Breast epithelium (tissue), 3 donors: ENCODE measurements around the gene ANKRD18B.
"Not testable (repeated sequence)": the region's sequence is repeated elsewhere in the genome, so short reads cannot be mapped to it uniquely, and the experiment has no call there.

Source experiments
- POLR2A ChIP-seq: fragments of 450-650 bp; IDR thresholded peaks from one replicate; pipeline ENCODE4 v1.6.1; 2016; ENCODE audit warnings: antibody characterized with exemption, mild to moderate bottlenecking, moderate library complexity
- POLR2AphosphoS5 ChIP-seq, 3 donors: sonication (generic); formaldehyde crosslinking; IDR thresholded peaks; one replicate each; pipeline ENCODE4 v1.6.1; 2017; ENCODE audit warnings: antibody characterized with exemption in 3 of 3
- TF ChIP-seq, protein P1 (sequence below), 3 donors: fragments of 450-650 bp; IDR thresholded peaks; one replicate each; pipeline ENCODE4 v1.5.1; 2016 to 2017; ENCODE audit warnings: antibody characterized with exemption in 3 of 3, mild to moderate bottlenecking in 3 of 3, moderate library complexity in 3 of 3

DNA sequence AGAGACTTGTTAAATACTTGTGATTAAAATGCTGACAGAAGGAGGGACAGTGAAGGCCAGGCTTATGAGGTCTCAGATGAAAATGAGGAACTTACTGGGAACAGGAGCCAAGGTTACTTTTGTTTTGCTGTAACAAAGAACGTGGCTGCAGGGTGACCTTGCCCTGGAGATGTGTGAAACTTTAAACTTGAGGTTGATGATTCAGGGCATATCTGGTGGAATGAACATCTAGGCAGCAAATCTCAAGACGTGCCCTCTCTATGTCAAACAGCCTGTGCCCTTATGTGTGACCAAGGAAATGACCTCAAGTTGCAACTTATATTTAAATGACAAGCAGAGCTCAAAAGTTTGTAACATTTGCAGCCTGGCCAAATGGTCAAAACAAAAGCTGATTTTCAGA is 58.6 kb downstream of the ANKRD18B start:
- not testable (repeated sequence) for TF ChIP-seq POLR2A; POLR2AphosphoS5 (IDR thresholded peaks at IDR 0.05)
- TF ChIP-seq, protein P1, sequence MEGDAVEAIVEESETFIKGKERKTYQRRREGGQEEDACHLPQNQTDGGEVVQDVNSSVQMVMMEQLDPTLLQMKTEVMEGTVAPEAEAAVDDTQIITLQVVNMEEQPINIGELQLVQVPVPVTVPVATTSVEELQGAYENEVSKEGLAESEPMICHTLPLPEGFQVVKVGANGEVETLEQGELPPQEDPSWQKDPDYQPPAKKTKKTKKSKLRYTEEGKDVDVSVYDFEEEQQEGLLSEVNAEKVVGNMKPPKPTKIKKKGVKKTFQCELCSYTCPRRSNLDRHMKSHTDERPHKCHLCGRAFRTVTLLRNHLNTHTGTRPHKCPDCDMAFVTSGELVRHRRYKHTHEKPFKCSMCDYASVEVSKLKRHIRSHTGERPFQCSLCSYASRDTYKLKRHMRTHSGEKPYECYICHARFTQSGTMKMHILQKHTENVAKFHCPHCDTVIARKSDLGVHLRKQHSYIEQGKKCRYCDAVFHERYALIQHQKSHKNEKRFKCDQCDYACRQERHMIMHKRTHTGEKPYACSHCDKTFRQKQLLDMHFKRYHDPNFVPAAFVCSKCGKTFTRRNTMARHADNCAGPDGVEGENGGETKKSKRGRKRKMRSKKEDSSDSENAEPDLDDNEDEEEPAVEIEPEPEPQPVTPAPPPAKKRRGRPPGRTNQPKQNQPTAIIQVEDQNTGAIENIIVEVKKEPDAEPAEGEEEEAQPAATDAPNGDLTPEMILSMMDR (IDR thresholded peaks at IDR 0.05): not testable (repeated sequence)
